Natural killer cell (primary cell): ENCODE data around the gene ZNF451. TPM values are rescaled to one million over a fixed set of nuclear protein-coding genes. Genes with fewer than 3 reads are reported as not detected.
"Not testable (repeated sequence)": the region's sequence is repeated elsewhere in the genome, so short reads cannot be mapped to it uniquely, and the experiment has no call there.

Experiments used
- ATAC-seq, 3 donors: fragments of 150-1000 bp in 2 of 3; fragments of 200-7000 bp in 1 of 3; cut with Tn5 transposase; 1 replicate in 1 of 3; 2 replicates in 2 of 3; pipeline ENCODE4 v1.10.0; 2021; ENCODE audit warnings: mild to moderate bottlenecking in 2 of 3, moderate library complexity in 2 of 3
- DNase-seq, 2 donors: peaks; one replicate each; pipeline versions ENCODE4 v3.0.0 to v3.0.0-alpha.2; 2013 to 2021; ENCODE audit warnings: mixed read lengths in 1 of 2
- H3K27ac ChIP-seq: one replicate; pipeline ENCODE4 v1.5.1; 2013; ENCODE audit warnings: mild to moderate bottlenecking, low read length
- H3K27me3 ChIP-seq: one replicate; pipeline ENCODE4 v1.6.1; 2013; ENCODE audit warnings: low read length; ENCODE audit not compliant: control insufficient read depth, insufficient read depth
- H3K36me3 ChIP-seq: one replicate; pipeline ENCODE4 v1.6.1; 2013; ENCODE audit warnings: low read length; ENCODE audit not compliant: control insufficient read depth, insufficient read depth
- H3K4me1 ChIP-seq: one replicate; pipeline ENCODE4 v1.6.1; 2013; ENCODE audit warnings: low read length; ENCODE audit not compliant: control insufficient read depth, insufficient read depth
- H3K4me3 ChIP-seq: one replicate; pipeline ENCODE4 v1.5.1; 2013; ENCODE audit warnings: low read length
- H3K9me3 ChIP-seq: one replicate; pipeline ENCODE4 v1.6.1; 2013; ENCODE audit warnings: low read length; ENCODE audit not compliant: control insufficient read depth, insufficient read depth
- H3K27ac Mint-ChIP-seq, 2 donors: one replicate each; pipeline ENCODE4 v1.8.0; 2022; ENCODE audit warnings: mild to moderate bottlenecking in 2 of 2, mixed read lengths in 2 of 2, moderate library complexity in 1 of 2
- H3K27me3 Mint-ChIP-seq, 2 donors: one replicate each; pipeline ENCODE4 v1.8.0; 2022; ENCODE audit warnings: low read depth in 2 of 2, mixed read lengths in 2 of 2
- H3K36me3 Mint-ChIP-seq: one replicate; pipeline ENCODE4 v1.8.0; 2022; ENCODE audit warnings: mixed read lengths
- H3K4me1 Mint-ChIP-seq, 2 donors: one replicate each; pipeline ENCODE4 v1.8.0; 2022; ENCODE audit warnings: mixed read lengths in 2 of 2
- H3K4me3 Mint-ChIP-seq: one replicate; pipeline ENCODE4 v1.8.0; 2022; ENCODE audit warnings: mild to moderate bottlenecking, moderate library complexity, mixed read lengths
- H3K9me3 Mint-ChIP-seq, 2 donors: one replicate each; pipeline ENCODE4 v1.8.0; 2022; ENCODE audit warnings: mixed read lengths in 2 of 2
- WGBS: methylation state at CpG from one replicate; pipeline ENCODE4 v1.1.7; 2013; ENCODE audit warnings: missing lambda C conversion rate; ENCODE audit not compliant: insufficient coverage; 5-methylcytosine and 5-hydroxymethylcytosine counted together
- intact Hi-C: fragments of 100-400 bp; cut with micrococcal nuclease; formaldehyde crosslinking; loops from one replicate; pipeline ENCODE4 v1.14.2; 2022
- total RNA-seq, 4 donors: library from RNA; stranded (reverse); fragments of 120-200 nt in 1 of 4; gene quantifications; one replicate each; pipeline versions ENCODE4 v1.2.3 to v1.2.4, GENCODE V29; 2013 to 2022
- TF ChIP-seq, protein P1 (sequence below): fragments of 200-600 bp; IDR thresholded peaks from one replicate; pipeline ENCODE4 v1.8.0; 2022; ENCODE audit warnings: antibody characterized with exemption

The ZNF451 gene
- total RNA-seq, 3 donors from 2014 or later (not counting 1 experiment from before 2014, with no cell fraction given), result 121 to 131 (median 122) TPM

DNA sequence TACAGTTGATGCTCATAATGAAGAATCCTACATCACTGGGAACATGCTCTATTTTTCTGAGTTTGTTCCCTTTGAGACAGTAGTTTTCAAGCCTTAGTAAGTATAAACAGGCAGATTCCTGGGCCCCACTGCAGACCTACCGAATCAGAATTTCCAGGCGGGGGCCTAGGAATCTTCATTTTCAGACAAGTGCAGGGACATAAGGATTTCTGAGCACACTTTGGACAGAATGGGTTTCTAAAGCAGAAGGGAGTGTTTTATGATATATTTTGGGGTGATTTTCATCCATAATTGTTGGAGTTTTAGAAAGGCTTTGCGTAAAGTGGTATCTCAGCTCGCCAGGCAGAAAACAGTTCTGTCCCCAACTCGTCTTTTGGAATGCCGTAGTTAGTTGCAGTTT is 42.1 kb upstream of the ZNF451 start:
- peak overlapping the region; percentile 48 to 54 for H3K27ac Mint-ChIP-seq

GRCh38 chr6:57048577-57048976 is 41.4 kb upstream of the ZNF451 start:
- no peaks in the 10 kb centered on the region for H3K27me3 ChIP-seq
- H3K27ac ChIP-seq, result no peak overlapping the region
- H3K27ac Mint-ChIP-seq, result peak overlapping the region; percentile 48 to 54
- DNase-seq (no peak), ATAC-seq (no peak)
- H3K27me3 Mint-ChIP-seq, result peaks cover 0 to 5% of the 10 kb centered on the region in 2 donors
- H3K4me3 Mint-ChIP-seq, result peak overlapping the region; percentile 46
- H3K4me3 ChIP-seq, result no peak overlapping the region
- no peaks in the 10 kb centered on the region for H3K36me3 Mint-ChIP-seq
- peaks cover 23% of the 10 kb centered on the region for H3K36me3 ChIP-seq
- intact Hi-C loops, result loop anchor here (5.0 kb wide), 1 partner anchor 174 kb away; the partner anchor contains the start of gene RAB23
- H3K4me1 ChIP-seq, result peaks cover 4% of the 10 kb centered on the region
- no peaks in the 10 kb centered on the region for H3K9me3 ChIP-seq
- 96% methylated on average over 5 of the region's 5 CpGs for WGBS
- H3K9me3 Mint-ChIP-seq, result no peaks in the 10 kb centered on the region
- TF ChIP-seq, protein P1, sequence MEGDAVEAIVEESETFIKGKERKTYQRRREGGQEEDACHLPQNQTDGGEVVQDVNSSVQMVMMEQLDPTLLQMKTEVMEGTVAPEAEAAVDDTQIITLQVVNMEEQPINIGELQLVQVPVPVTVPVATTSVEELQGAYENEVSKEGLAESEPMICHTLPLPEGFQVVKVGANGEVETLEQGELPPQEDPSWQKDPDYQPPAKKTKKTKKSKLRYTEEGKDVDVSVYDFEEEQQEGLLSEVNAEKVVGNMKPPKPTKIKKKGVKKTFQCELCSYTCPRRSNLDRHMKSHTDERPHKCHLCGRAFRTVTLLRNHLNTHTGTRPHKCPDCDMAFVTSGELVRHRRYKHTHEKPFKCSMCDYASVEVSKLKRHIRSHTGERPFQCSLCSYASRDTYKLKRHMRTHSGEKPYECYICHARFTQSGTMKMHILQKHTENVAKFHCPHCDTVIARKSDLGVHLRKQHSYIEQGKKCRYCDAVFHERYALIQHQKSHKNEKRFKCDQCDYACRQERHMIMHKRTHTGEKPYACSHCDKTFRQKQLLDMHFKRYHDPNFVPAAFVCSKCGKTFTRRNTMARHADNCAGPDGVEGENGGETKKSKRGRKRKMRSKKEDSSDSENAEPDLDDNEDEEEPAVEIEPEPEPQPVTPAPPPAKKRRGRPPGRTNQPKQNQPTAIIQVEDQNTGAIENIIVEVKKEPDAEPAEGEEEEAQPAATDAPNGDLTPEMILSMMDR, result no peak
- H3K4me1 Mint-ChIP-seq, result peaks cover 30 to 33% of the 10 kb centered on the region in 2 donors

More for the DNA sequence above, 42.1 kb upstream of the ZNF451 start:
- WGBS, result 99% methylated on average over 5 of the region's 6 CpGs
- peaks cover 18% of the 10 kb centered on the region for H3K36me3 ChIP-seq
- DNase-seq, H3K4me3 ChIP-seq, H3K9me3 Mint-ChIP-seq, H3K4me1 ChIP-seq, H3K36me3 Mint-ChIP-seq, ATAC-seq, H3K27me3 ChIP-seq, H3K27me3 Mint-ChIP-seq, H3K27ac ChIP-seq, H3K9me3 ChIP-seq: not testable (repeated sequence)
- H3K4me1 Mint-ChIP-seq, result peaks cover 30 to 33% of the 10 kb centered on the region in 2 donors
- H3K4me3 Mint-ChIP-seq, result peak overlapping the region; percentile 46
- intact Hi-C loops, result loop anchor here (2.0 to 5.0 kb wide), 3 partner anchors 41 to 174 kb away; partner anchors contain the start of genes BAG2 and RAB23

GRCh38 chr6:57063847-57064246 is 26.1 kb upstream of the ZNF451 start:
- DNase-seq (no peak), ATAC-seq (no peak)
- TF ChIP-seq, protein P1, result no peak
- Histone ChIP-seq H3K4me3 (no peak overlapping the region), H3K36me3 (peaks cover 8% of the 10 kb centered on the region), H3K4me1 (no peaks in the 10 kb centered on the region), H3K27me3 (no peaks in the 10 kb centered on the region), H3K27ac (no peak overlapping the region), H3K9me3 (no peaks in the 10 kb centered on the region)
- H3K4me1 Mint-ChIP-seq, result no peaks in the 10 kb centered on the region
- intact Hi-C loops, result no loop called here
- H3K36me3 Mint-ChIP-seq, result no peaks in the 10 kb centered on the region
- no peak overlapping the region for H3K27ac Mint-ChIP-seq
- no peak overlapping the region for H3K4me3 Mint-ChIP-seq
- H3K9me3 Mint-ChIP-seq, result no peaks in the 10 kb centered on the region
- H3K27me3 Mint-ChIP-seq, result no peaks in the 10 kb centered on the region
- 95% methylated on average over 1 of the region's 3 CpGs for WGBS

DNA sequence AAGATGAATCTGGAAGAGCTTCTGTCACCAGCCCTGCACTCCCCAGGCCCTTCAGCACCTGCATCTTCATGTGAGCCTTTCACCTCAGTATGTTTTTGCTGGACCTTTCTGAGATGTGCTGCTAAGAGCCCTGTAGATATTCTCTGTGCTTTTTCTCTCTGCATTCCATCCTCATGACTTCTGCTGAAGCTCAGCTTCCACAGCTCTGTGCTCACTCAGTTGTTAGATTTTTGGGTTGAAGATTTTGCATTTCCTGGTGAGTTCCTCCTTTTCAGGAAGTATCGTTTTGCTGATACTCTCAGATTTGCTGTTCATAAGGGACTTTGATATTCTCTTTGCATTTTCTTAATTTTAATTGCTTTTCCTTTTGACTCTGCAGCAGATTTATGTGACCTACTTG is 25.2 kb upstream of the ZNF451 start:
- TF ChIP-seq, protein P1, result no peak
- H3K36me3 ChIP-seq, result peaks cover 8% of the 10 kb centered on the region
- H3K4me1 Mint-ChIP-seq, result no peaks in the 10 kb centered on the region
- no peaks in the 10 kb centered on the region for H3K9me3 Mint-ChIP-seq
- H3K27ac ChIP-seq, result no peak overlapping the region
- no peaks in the 10 kb centered on the region for H3K27me3 Mint-ChIP-seq
- no peaks in the 10 kb centered on the region for H3K4me1 ChIP-seq
- no peak overlapping the region for H3K27ac Mint-ChIP-seq
- WGBS, result 70% methylated on average over 1 of the region's 1 CpG
- no peak overlapping the region for H3K4me3 Mint-ChIP-seq
- no peak for DNase-seq
- no peaks in the 10 kb centered on the region for H3K36me3 Mint-ChIP-seq
- no peaks in the 10 kb centered on the region for H3K27me3 ChIP-seq
- ATAC-seq, result no peak
- intact Hi-C loops, result no loop called here
- H3K9me3 ChIP-seq, result no peaks in the 10 kb centered on the region
- no peak overlapping the region for H3K4me3 ChIP-seq
